A549 (cell line): ENCODE measurements around the gene MCOLN1. TPM values are rescaled to one million over a fixed set of nuclear protein-coding genes. Genes with fewer than 3 reads are reported as not detected.

Source experiments
- ATAC-seq, 2 experiments: fragments of 200-7000 bp in 1 of 2; fragments of >200 bp in 1 of 2; cut with Nextera tagmentation in 1 of 2; cut with Tn5 transposase in 1 of 2; 3 replicates each; pipeline versions ENCODE4 v1.8.0 to v1.9.1; 2018 to 2020; ENCODE audit warnings: mild to moderate bottlenecking in 1 of 2, moderate library complexity in 1 of 2
- CTCF ChIA-PET: fragments of 300-600 bp; sonication (Branson Sonifier 250); formaldehyde crosslinking; extraction: SDS; loops from one replicate; lab custom pipeline; 2021; ENCODE audit warnings: antibody characterized with exemption, inconsistent platforms; lab: Yijun Ruan, JAX
- POLR2A ChIA-PET: fragments of 350-600 bp; formaldehyde crosslinking; extraction: SDS; loops from one replicate; lab custom pipeline; 2021; ENCODE audit warnings: antibody characterized with exemption, inconsistent platforms; lab: Yijun Ruan, JAX
- DNase-seq, 2 experiments: peaks; one replicate each; pipeline versions ENCODE4 v3.0.0 to v3.0.0-alpha.2; 2011 to 2016; ENCODE audit warnings: low read depth in 1 of 2, low spot score in 1 of 2
- FAIRE-seq: peaks from 2 replicates; lab custom pipeline; 2011; peaks lifted over from hg19 to GRCh38; lab: Jason Lieb, UNC
- H3K27ac ChIP-seq, 2 experiments: fragments of >200 bp; sonication (Bioruptor Twin); formaldehyde crosslinking; 3 replicates each; pipeline ENCODE4 v1.5.1; 2016 to 2017
- H3K4me1 ChIP-seq: fragments of >200 bp; sonication (Bioruptor Twin); formaldehyde crosslinking; 3 replicates; pipeline ENCODE4 v1.6.1; 2016
- H3K4me2 ChIP-seq: fragments of >200 bp; sonication (Bioruptor Twin); formaldehyde crosslinking; 3 replicates; pipeline ENCODE4 v1.6.1; 2016
- H3K4me3 ChIP-seq: fragments of >200 bp; sonication (Bioruptor Twin); formaldehyde crosslinking; 3 replicates; pipeline ENCODE4 v1.5.1; 2016
- H3K9me3 ChIP-seq: fragments of >200 bp; sonication (Bioruptor Twin); formaldehyde crosslinking; 3 replicates; pipeline ENCODE4 v1.6.1; 2016
- ATOH8 ChIP-seq: fragments of 250-450 bp; sonication (Bioruptor Pico); IDR thresholded peaks from 2 replicates; pipeline ENCODE4 v1.5.0; 2020; ENCODE audit warnings: low read depth, mild to moderate bottlenecking, moderate library complexity
- BHLHE40 ChIP-seq: IDR thresholded peaks from 2 replicates; pipeline ENCODE4 v1.6.1; 2012; ENCODE audit warnings: low read depth, low read length, inconsistent platforms
- CEBPB ChIP-seq, 2 experiments: fragments of >200 bp in 1 of 2; sonication (Bioruptor Twin) in 1 of 2; formaldehyde crosslinking in 1 of 2; IDR thresholded peaks; 2 replicates each; pipeline ENCODE4 v1.6.1; 2012 to 2016
- CHD2 ChIP-seq: fragments of 150-350 bp; IDR thresholded peaks from 2 replicates; pipeline ENCODE4 v1.6.1; 2014; ENCODE audit warnings: low read length; ENCODE audit not compliant: partially characterized antibody
- CHD4 ChIP-seq: fragments of 200-600 bp; sonication (generic); IDR thresholded peaks from 2 replicates; pipeline ENCODE4 v1.6.1; 2016; ENCODE audit warnings: antibody characterized with exemption, mild to moderate bottlenecking, borderline replicate concordance
- CTCF ChIP-seq: fragments of >200 bp; sonication (Bioruptor Twin); formaldehyde crosslinking; IDR thresholded peaks from 3 replicates; pipeline ENCODE4 v1.5.1; 2016
- E2F6 ChIP-seq: IDR thresholded peaks from 2 replicates; pipeline ENCODE4 v1.6.1; 2012; ENCODE audit warnings: low read depth, borderline replicate concordance
- EHF ChIP-seq: fragments of 250-450 bp; sonication (Bioruptor Pico); IDR thresholded peaks from 2 replicates; pipeline ENCODE4 v1.5.0; 2020; ENCODE audit warnings: mild to moderate bottlenecking
- EHMT2 ChIP-seq: fragments of 200-600 bp; sonication (generic); IDR thresholded peaks from 2 replicates; pipeline ENCODE4 v1.6.1; 2016; ENCODE audit warnings: antibody characterized with exemption, low read depth, mild to moderate bottlenecking, moderate library complexity
- ESRRA ChIP-seq: fragments of 150-350 bp; IDR thresholded peaks from 2 replicates; pipeline ENCODE4 v1.6.1; 2014; ENCODE audit warnings: mild to moderate bottlenecking, low read length, borderline replicate concordance
- FOSB ChIP-seq: fragments of 250-450 bp; sonication (Bioruptor Pico); IDR thresholded peaks from 2 replicates; pipeline ENCODE4 v1.5.0; 2020; ENCODE audit warnings: mild to moderate bottlenecking, moderate library complexity
- FOXS1 ChIP-seq: fragments of 250-450 bp; sonication (Bioruptor Pico); IDR thresholded peaks from 2 replicates; pipeline ENCODE4 v1.5.0; 2020; ENCODE audit warnings: mild to moderate bottlenecking, moderate library complexity
- GATA3 ChIP-seq: IDR thresholded peaks from 2 replicates; pipeline ENCODE4 v1.6.1; 2012; ENCODE audit warnings: borderline replicate concordance
- HEYL ChIP-seq: fragments of 250-450 bp; sonication (Bioruptor Pico); IDR thresholded peaks from 2 replicates; pipeline ENCODE4 v1.8.0; 2021; ENCODE audit warnings: mild to moderate bottlenecking, moderate library complexity
- HOXA7 ChIP-seq: fragments of 250-450 bp; sonication (Bioruptor Pico); IDR thresholded peaks from 2 replicates; pipeline ENCODE4 v1.5.0; 2020; ENCODE audit warnings: mild to moderate bottlenecking, moderate library complexity
- HOXB13 ChIP-seq: fragments of 250-450 bp; sonication (Bioruptor Pico); IDR thresholded peaks from 2 replicates; pipeline ENCODE4 v1.5.0; 2020; ENCODE audit warnings: low read depth, mild to moderate bottlenecking, moderate library complexity
- HOXB5 ChIP-seq: fragments of 250-450 bp; sonication (Bioruptor Pico); IDR thresholded peaks from 2 replicates; pipeline ENCODE4 v1.5.0; 2020; ENCODE audit warnings: mild to moderate bottlenecking, moderate library complexity
- KDM1A ChIP-seq: fragments of 200-600 bp; sonication (generic); IDR thresholded peaks from 2 replicates; pipeline ENCODE4 v1.6.1; 2016; ENCODE audit warnings: low read depth, mild to moderate bottlenecking
- KDM5A ChIP-seq: fragments of 200-600 bp; sonication (generic); IDR thresholded peaks from 2 replicates; pipeline ENCODE4 v1.6.1; 2016; ENCODE audit warnings: antibody characterized with exemption, mild to moderate bottlenecking
- MAFK ChIP-seq: fragments of 450-650 bp; IDR thresholded peaks from 2 replicates; pipeline ENCODE4 v1.6.1; 2014; ENCODE audit not compliant: partially characterized antibody
- MAX ChIP-seq: IDR thresholded peaks from 2 replicates; pipeline ENCODE4 v1.6.1; 2012
- MAZ ChIP-seq: fragments of 150-350 bp; IDR thresholded peaks from 2 replicates; pipeline ENCODE4 v1.6.1; 2014; ENCODE audit warnings: antibody characterized with exemption, low read depth, low read length, borderline replicate concordance
- MYC ChIP-seq: IDR thresholded peaks from 2 replicates; pipeline ENCODE4 v1.6.1; 2012; ENCODE audit warnings: mild to moderate bottlenecking, inconsistent platforms, low read length, improper control_type of control experiment, borderline replicate concordance
- NFE2L2 ChIP-seq: fragments of 150-350 bp; conservative IDR thresholded peaks from 2 replicates; pipeline ENCODE4 v1.6.1; 2014; ENCODE audit warnings: low read length
- NPAS2 ChIP-seq: fragments of 250-450 bp; sonication (Bioruptor Pico); IDR thresholded peaks from 2 replicates; pipeline ENCODE4 v1.8.0; 2022; ENCODE audit warnings: mild to moderate bottlenecking, moderate library complexity, borderline replicate concordance
- PBX3 ChIP-seq: IDR thresholded peaks from 2 replicates; pipeline ENCODE4 v1.6.1; 2012
- PHF8 ChIP-seq: fragments of 200-600 bp; sonication (generic); IDR thresholded peaks from 2 replicates; pipeline ENCODE4 v1.6.1; 2016; ENCODE audit warnings: low read depth, mild to moderate bottlenecking, antibody characterized with exemption, moderate library complexity, borderline replicate concordance
- POLR2A ChIP-seq: IDR thresholded peaks from 2 replicates; pipeline ENCODE4 v1.6.1; 2012; ENCODE audit warnings: mild to moderate bottlenecking, low read length
- RAD21 ChIP-seq, 2 experiments: fragments of >200 bp in 1 of 2; sonication (Bioruptor Twin) in 1 of 2; formaldehyde crosslinking in 1 of 2; IDR thresholded peaks in 1 of 2; conservative IDR thresholded peaks in 1 of 2; 2 replicates in 1 of 2; 3 replicates in 1 of 2; pipeline ENCODE4 v1.6.1; 2012 to 2018; ENCODE audit warnings: inconsistent platforms in 1 of 2
- RARB ChIP-seq: fragments of 250-450 bp; sonication (Bioruptor Pico); IDR thresholded peaks from 2 replicates; pipeline ENCODE4 v1.8.0; 2021; ENCODE audit warnings: mild to moderate bottlenecking, moderate library complexity
- RFX5 ChIP-seq: fragments of 450-650 bp; IDR thresholded peaks from 2 replicates; pipeline ENCODE4 v1.7.1; 2014; ENCODE audit warnings: antibody characterized with exemption, mild to moderate bottlenecking, moderate library complexity
- RNF2 ChIP-seq: fragments of 200-600 bp; sonication (generic); IDR thresholded peaks from 2 replicates; pipeline ENCODE4 v1.6.1; 2016; ENCODE audit warnings: low read depth, mild to moderate bottlenecking, antibody characterized with exemption, moderate library complexity, borderline replicate concordance
- TFCP2L1 ChIP-seq: fragments of 250-450 bp; sonication (Bioruptor Pico); IDR thresholded peaks from 2 replicates; pipeline ENCODE4 v1.5.0; 2021; ENCODE audit warnings: mild to moderate bottlenecking
- TP53 ChIP-seq: fragments of 250-450 bp; sonication (Bioruptor Pico); IDR thresholded peaks from 2 replicates; pipeline ENCODE4 v1.5.0; 2021; ENCODE audit warnings: mild to moderate bottlenecking, moderate library complexity
- ZC3H11A ChIP-seq: fragments of 450-650 bp; IDR thresholded peaks from 2 replicates; pipeline ENCODE4 v1.6.1; 2014; ENCODE audit warnings: antibody characterized with exemption, mild to moderate bottlenecking
- WGBS: methylation state at CpG from one replicate; pipeline ENCODE4 v1.1.6; 2017; ENCODE audit errors: missing lambda C conversion rate; 5-methylcytosine and 5-hydroxymethylcytosine counted together
- polyA minus RNA-seq: library from RNA; depleted of rRNA, polyadenylated mRNA; stranded (reverse); fragments of >200 nt; gene quantifications from 2 replicates; pipeline ENCODE4 v1.2.3, GENCODE V29; 2011; rRNA and poly(A)+ RNA removed
- polyA plus RNA-seq, 4 experiments: library from polyadenylated mRNA; depleted of rRNA in 3 of 4; stranded (reverse); fragments of >200 nt; fragmentation: RNase III in 1 of 4; extraction: RNeasy Plus Mini Kit Qiagen cat#74134 plus additional on column Dnase treatment in 1 of 4; gene quantifications; 2 replicates in 3 of 4; 3 replicates in 1 of 4; pipeline ENCODE4 v1.2.3, GENCODE V29; 2011 to 2017

MCOLN1 gene
- polyA plus RNA-seq (2011; rRNA removed) (13.1 and 13.5 TPM in 2 replicates), polyA plus RNA-seq (2017; fragmentation: RNase III; extraction: RNeasy Plus Mini Kit Qiagen cat#74134 plus additional on column Dnase treatment) (8.4 to 13.4 TPM (median 12.6 TPM) in 3 replicates), polyA minus RNA-seq (14.0 and 21.5 TPM in 2 replicates)
- 25.7 and 30.5 TPM in 2 replicates for polyA plus RNA-seq (2012; cell fraction: cytosol; rRNA removed)
- 51.4 and 70.4 TPM in 2 replicates for polyA plus RNA-seq (2012; cell fraction: nucleus; rRNA removed)

- H3K4me2 ChIP-seq, result peak within 1 kb of the TSS; percentile 99
- CTCF ChIA-PET, result interaction anchor here (0.7 to 1.7 kb wide), 4 partner anchors 12 to 167 kb away, joined by 3 to 5 read pairs (median 4); no protein-coding TSS in a partner anchor
- DNase-seq, result peak; percentile 95 to 99
- peak within 1 kb of the TSS; percentile 81 for H3K4me3 ChIP-seq
- peak within 1 kb of the TSS; percentile 77 to 94 for H3K27ac ChIP-seq
- FAIRE-seq, result no peak
- peak; percentile 80 to 87 for ATAC-seq
- POLR2A ChIA-PET, result interaction anchor here (1.0 to 2.5 kb wide), 3 partner anchors 11 to 381 kb away, joined by 3 to 11 read pairs (median 10); partner anchors contain the start of gene MAP2K7
- H3K4me1 ChIP-seq, result peaks cover 9% of the 10 kb centered on the region; the same call in 1 of the 3 replicates
- WGBS, result 3% methylated on average over 12 of the region's 65 CpGs
- no peaks in the 10 kb centered on the region for H3K9me3 ChIP-seq
- TF ChIP-seq RAD21 (conservative IDR thresholded peaks at IDR 0.05 in 1 of 2, IDR thresholded peaks at IDR 0.05 in 1 of 2), result no peak
- TF ChIP-seq TFCP2L1 (CRISPR knock-in tag), result no peak
- TF ChIP-seq CTCF, result no peak
- TF ChIP-seq GATA3, result no peak
- no peak for TF ChIP-seq EHF (CRISPR knock-in tag)
- peak; percentile 34; the same call in 1 of the 2 replicates for TF ChIP-seq POLR2A
- 0 out of 2 replicates have a peak, but pooled peaks have one; percentile 36 for TF ChIP-seq HOXB5 (CRISPR knock-in tag)
- 0 out of 2 replicates have a peak, but pooled peaks have one; percentile 30 for TF ChIP-seq TP53 (CRISPR knock-in tag)
- TF ChIP-seq PBX3, result no peak
- no peak for TF ChIP-seq PHF8
- no peak for TF ChIP-seq RARB (CRISPR knock-in tag)
- no peak for TF ChIP-seq RFX5
- TF ChIP-seq NFE2L2, result no peak
- peak; percentile 49; the same call in 1 of the 2 replicates for TF ChIP-seq BHLHE40
- no peak for TF ChIP-seq FOXS1 (CRISPR knock-in tag)
- peak; percentile 77 for TF ChIP-seq MAX
- no peak for TF ChIP-seq MAFK
- no peak for TF ChIP-seq NPAS2
- TF ChIP-seq MYC, result no peak
- TF ChIP-seq CHD2, result peak; percentile 42
- TF ChIP-seq CHD4, result no peak
- no peak for TF ChIP-seq CEBPB (IDR thresholded peaks at IDR 0.05)
- no peak for TF ChIP-seq EHMT2
- peak; percentile 48; the same call in 1 of the 2 replicates for TF ChIP-seq ATOH8
- TF ChIP-seq ESRRA, result no peak
- 0 out of 2 replicates have a peak, but pooled peaks have one; percentile 37 for TF ChIP-seq E2F6
- no peak for TF ChIP-seq HOXA7 (CRISPR knock-in tag)
- no peak for TF ChIP-seq MAZ
- no peak for TF ChIP-seq RNF2
- no peak for TF ChIP-seq ZC3H11A
- TF ChIP-seq KDM1A, result no peak
- TF ChIP-seq FOSB (CRISPR knock-in tag), result no peak
- TF ChIP-seq HEYL (CRISPR knock-in tag), result no peak
- peak; percentile 77 for TF ChIP-seq KDM5A
- TF ChIP-seq HOXB13, result no peak
These were observed at the start of gene MCOLN1 for GRCh38 chr19:7522072-7522922. MCOLN1 (plus strand) TSS chr19:7522624; CDS start chr19:7522751, 127 bp downstream.
